Measurements from ENCODE around the gene ZDHHC22.
"Not testable (repeated sequence)": the region's sequence is repeated elsewhere in the genome, so short reads cannot be mapped to it uniquely, and the experiment has no call there.

ZDHHC22 gene

DNA sequence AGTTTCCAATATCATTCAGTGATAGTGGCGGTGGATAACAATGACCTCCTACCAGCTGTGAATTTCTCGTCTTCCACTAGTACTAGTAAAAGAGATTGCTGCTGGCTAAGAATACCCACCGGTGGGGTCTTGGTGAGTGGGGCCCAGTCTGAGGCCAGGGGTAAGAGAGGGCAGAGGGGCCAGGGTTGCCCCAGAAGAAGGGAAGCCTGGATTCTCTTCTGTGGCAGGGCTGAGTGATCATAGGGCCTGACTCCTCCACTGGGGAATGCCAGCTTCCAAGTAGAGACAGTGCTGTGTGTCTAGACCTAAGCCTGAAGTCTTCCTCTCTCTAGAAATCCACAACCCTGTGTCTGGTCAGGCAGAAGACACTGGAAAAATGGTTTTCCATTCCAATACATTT lies 34.3 kb upstream of the ZDHHC22 start:
- no peak overlapping the region for H3K4me3 ChIP-seq (ENCODE audit: low read depth, low read length)
- no peak for DNase-seq (ENCODE audit: low read depth)
- TF ChIP-seq CTCF (IDR thresholded peaks at IDR 0.05; ENCODE audit: insufficient read depth, low read depth, low read length, missing control alignments), result no peak

DNA sequence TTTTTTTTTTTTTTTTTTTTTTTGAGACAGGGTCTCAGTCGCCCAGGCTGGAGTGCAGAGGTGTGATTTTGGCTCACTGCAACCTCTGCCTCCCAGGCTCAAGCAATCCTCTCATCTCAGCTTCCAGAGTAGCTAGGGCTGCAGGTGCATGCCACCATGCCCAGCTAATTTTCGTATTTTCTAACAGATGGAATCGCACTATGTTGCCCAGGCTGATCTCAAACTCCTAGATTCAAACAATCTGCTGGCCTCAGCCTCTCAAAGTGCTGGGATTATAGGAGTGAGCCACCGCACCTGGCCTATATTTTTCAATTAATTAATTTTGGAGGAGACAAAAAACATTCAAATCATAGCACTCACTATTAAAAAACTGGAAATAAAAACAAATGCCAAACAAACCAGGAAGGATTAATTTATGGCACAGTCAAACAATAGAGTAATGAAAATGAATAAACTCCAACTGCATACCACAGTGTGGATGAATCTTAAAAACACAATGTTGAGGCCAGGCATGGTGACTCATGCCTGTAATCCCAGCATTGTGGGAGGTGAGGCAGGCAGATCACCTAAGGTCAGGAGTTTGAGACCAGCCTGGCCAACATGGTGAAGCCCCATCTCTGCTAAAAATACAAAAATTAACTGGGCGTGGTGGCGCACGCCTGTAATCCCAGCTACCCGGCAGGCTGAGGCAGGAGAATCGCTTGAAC lies 32.5 kb upstream of the ZDHHC22 start:
- not testable (repeated sequence) for H3K4me3 ChIP-seq (ENCODE audit: low read depth, low read length); DNase-seq (ENCODE audit: low read depth)

- DNase-seq (ENCODE audit: low read depth), result no peak
- no peak for TF ChIP-seq CTCF (IDR thresholded peaks at IDR 0.05; ENCODE audit: insufficient read depth, low read depth, low read length, missing control alignments)
- no peak overlapping the region for H3K4me3 ChIP-seq (ENCODE audit: low read depth, low read length)
Measured at GRCh38 chr14:77172916-77173315, 31.3 kb upstream of the ZDHHC22 start.

- H3K4me3 ChIP-seq (ENCODE audit: low read depth, low read length), result no peak overlapping the region
- no peak for TF ChIP-seq CTCF (IDR thresholded peaks at IDR 0.05; ENCODE audit: insufficient read depth, low read depth, low read length, missing control alignments)
- DNase-seq (ENCODE audit: low read depth), result no peak
Measured at GRCh38 chr14:77170045-77170444, 28.5 kb upstream of the ZDHHC22 start.

GRCh38 chr14:77161011-77161410 lies 19.4 kb upstream of the ZDHHC22 start:
- no peak for DNase-seq (ENCODE audit: low read depth)
- no peak for TF ChIP-seq CTCF (IDR thresholded peaks at IDR 0.05; ENCODE audit: insufficient read depth, low read depth, low read length, missing control alignments)
- no peak overlapping the region for H3K4me3 ChIP-seq (ENCODE audit: low read depth, low read length)

DNA sequence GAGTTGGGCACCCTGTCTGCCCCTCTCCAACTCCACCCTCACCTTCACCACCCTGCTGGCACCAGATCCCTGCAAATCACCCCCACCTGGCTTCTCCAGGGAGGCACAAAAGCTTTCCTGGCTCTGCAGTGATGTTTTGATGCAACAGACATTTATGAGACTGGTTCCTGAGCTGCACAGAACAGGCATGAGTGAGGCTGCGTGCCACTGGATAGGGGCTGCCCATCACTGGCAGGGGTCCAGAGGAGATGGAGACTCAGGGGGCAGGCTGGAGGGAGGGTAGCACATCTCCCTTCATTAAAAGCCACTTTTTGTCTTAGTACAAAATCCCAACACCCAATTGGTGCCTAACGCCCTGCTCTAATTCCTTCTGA lies 17.3 kb upstream of the ZDHHC22 start:
- no peak for DNase-seq (ENCODE audit: low read depth)
- H3K4me3 ChIP-seq (ENCODE audit: low read depth, low read length), result no peak overlapping the region
- no peak for TF ChIP-seq CTCF (IDR thresholded peaks at IDR 0.05; ENCODE audit: insufficient read depth, low read depth, low read length, missing control alignments)

- DNase-seq (ENCODE audit: low read depth), result no peak
- no peak overlapping the region for H3K4me3 ChIP-seq (ENCODE audit: low read depth, low read length)
- TF ChIP-seq CTCF (IDR thresholded peaks at IDR 0.05; ENCODE audit: insufficient read depth, low read depth, low read length, missing control alignments), result no peak
Measured at GRCh38 chr14:77158175-77158881, 16.7 kb upstream of the ZDHHC22 start.
